Fibroblast of mammary gland (primary cell): Measurements from ENCODE around the gene MRPS7.
"Not testable (repeated sequence)": the region's sequence is repeated elsewhere in the genome, so short reads cannot be mapped to it uniquely, and the experiment has no call there.

Source experiments
- DNase-seq: peaks from one replicate; pipeline ENCODE4 v3.0.0-alpha.2; 2010; ENCODE audit warnings: low read depth
- H3K4me3 ChIP-seq: 2 replicates; pipeline ENCODE4 v1.5.1; 2011; ENCODE audit warnings: low read depth, mild to moderate bottlenecking, low read length, moderate library complexity; ENCODE audit not compliant: control insufficient read depth
- CTCF ChIP-seq: conservative IDR thresholded peaks from 2 replicates; pipeline ENCODE4 v1.5.1; 2011; ENCODE audit warnings: low read depth, low read length, inconsistent platforms; ENCODE audit not compliant: control insufficient read depth, insufficient read depth

MRPS7 gene

GRCh38 chr17:75285123-75285522 lies 23.4 kb downstream of the MRPS7 start:
- H3K4me3 ChIP-seq, result no peak overlapping the region
- TF ChIP-seq CTCF, result no peak
- no peak for DNase-seq

DNA sequence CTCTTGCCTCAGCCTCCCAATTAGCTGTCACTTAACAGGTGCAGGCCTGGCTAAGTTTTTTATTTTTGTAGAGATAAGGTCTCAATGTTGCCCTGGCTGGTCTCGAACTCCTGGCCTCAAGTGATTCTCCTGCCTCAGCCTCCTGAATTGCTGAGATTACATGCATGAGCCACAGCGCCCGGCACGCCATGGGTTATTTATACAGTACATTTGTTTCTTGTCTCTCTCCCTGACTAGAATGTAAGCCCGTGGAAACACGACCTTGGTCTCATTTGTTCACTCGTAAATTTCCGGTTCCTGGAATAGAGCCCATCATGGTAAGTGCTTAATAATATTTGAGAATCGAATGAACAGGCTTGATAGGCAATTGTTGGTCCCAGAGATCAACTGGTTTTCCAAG lies 25.5 kb downstream of the MRPS7 start:
- no peak for DNase-seq
- no peak overlapping the region for H3K4me3 ChIP-seq
- no peak for TF ChIP-seq CTCF

DNA sequence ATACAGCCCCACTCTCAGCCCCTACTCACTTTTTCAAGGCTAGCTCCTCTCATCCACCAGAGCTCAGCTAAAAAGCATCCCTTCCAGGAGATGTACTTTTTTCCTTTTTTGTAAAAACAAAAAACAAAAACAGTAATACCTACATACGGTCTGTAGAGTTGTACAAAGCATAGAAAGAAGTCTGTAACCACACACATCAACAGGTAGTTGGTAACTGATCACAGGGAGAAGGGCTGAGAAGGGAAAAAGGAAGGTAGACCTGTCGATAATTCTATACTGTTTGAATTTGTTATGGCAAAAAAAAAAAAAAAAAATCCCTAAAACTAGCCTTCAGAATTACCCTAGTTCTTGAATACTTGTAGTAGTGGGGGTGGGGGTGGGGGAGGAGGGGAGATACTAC lies 26.7 kb downstream of the MRPS7 start:
- peak overlapping the region; percentile 89 for H3K4me3 ChIP-seq
- DNase-seq, result no peak
- TF ChIP-seq CTCF, result no peak

GRCh38 chr17:75288770-75289114 lies 27.1 kb downstream of the MRPS7 start:
- no peak for TF ChIP-seq CTCF
- H3K4me3 ChIP-seq, result peak overlapping the region; percentile 89
- no peak for DNase-seq

GRCh38 chr17:75289115-75289831 lies 27.6 kb downstream of the MRPS7 start, which contains the start of gene SLC25A19:
Gene SLC25A19 (minus strand): TSS chr17:75289433. CDS start chr17:75286764, 2,669 bp downstream.
- H3K4me3 ChIP-seq, result peak within 1 kb of the TSS; percentile 89
- no peak for TF ChIP-seq CTCF
- peak; percentile 98 for DNase-seq

GRCh38 chr17:75289832-75290337 lies 28.2 kb downstream of the MRPS7 start:
- peak; percentile 23 for TF ChIP-seq CTCF
- peak; percentile 65 for DNase-seq
- H3K4me3 ChIP-seq, result peak overlapping the region; percentile 89

GRCh38 chr17:75292810-75293448 lies 31.2 kb downstream of the MRPS7 start:
- not testable (repeated sequence) for DNase-seq

More at GRCh38 chr17:75292810-75293448, 31.2 kb downstream of the MRPS7 start:
- not testable (repeated sequence) for H3K4me3 ChIP-seq
